ENCODE data around the gene NOD2. TPM values are rescaled to one million over a fixed set of nuclear protein-coding genes. Genes with fewer than 3 reads are reported as not detected.

Gene NOD2
- total and polyA plus RNA-seq, 2 donors: 0.66 to 1.9 TPM

- Histone ChIP-seq H3K4me3 (ENCODE audit: low read length in 2 of 2) (no peak overlapping the region), H3K36me3 (ENCODE audit: control insufficient read depth in 2 of 2, insufficient read depth in 2 of 2, low read length in 1 of 2) (no peaks in the 10 kb centered on the region), H3K4me1 (ENCODE audit: control insufficient read depth in 2 of 2, insufficient read depth in 2 of 2, low read length in 2 of 2) (peaks cover 0 to 33% of the 10 kb centered on the region in 2 donors), H3K27me3 (ENCODE audit: control insufficient read depth in 2 of 2, insufficient read depth in 1 of 2, low read length in 1 of 2) (peaks cover 2 to 19% of the 10 kb centered on the region in 2 donors), H3K9me3 (ENCODE audit: control insufficient read depth in 2 of 2, insufficient read depth in 1 of 2, low read length in 1 of 2) (no peaks in the 10 kb centered on the region), H3K27ac (ENCODE audit: low read depth in 1 of 2, low read length in 1 of 2) (no peak overlapping the region)
- WGBS: 80% methylated on average over 15 of the region's 15 CpGs
- DNase-seq (ENCODE audit: low read depth in 6 of 9, low spot score in 9 of 9): no peak
These were observed 3.4 kb downstream of the NOD2 start for GRCh38 chr16:50696575-50697420.

GRCh38 chr16:50697421-50697715 is 4.0 kb downstream of the NOD2 start:
- H3K27ac ChIP-seq (ENCODE audit: low read depth in 1 of 2, low read length in 1 of 2): no peak overlapping the region
- 98% methylated on average over 5 of the region's 5 CpGs for WGBS
- peaks cover 2 to 19% of the 10 kb centered on the region in 2 donors for H3K27me3 ChIP-seq (ENCODE audit: control insufficient read depth in 2 of 2, insufficient read depth in 1 of 2, low read length in 1 of 2)
- no peaks in the 10 kb centered on the region for H3K9me3 ChIP-seq (ENCODE audit: control insufficient read depth in 2 of 2, insufficient read depth in 1 of 2, low read length in 1 of 2)
- DNase-seq (ENCODE audit: low read depth in 6 of 9, low spot score in 9 of 9): no peak
- H3K4me3 ChIP-seq (ENCODE audit: low read length in 2 of 2): no peak overlapping the region
- H3K36me3 ChIP-seq (ENCODE audit: control insufficient read depth in 2 of 2, insufficient read depth in 2 of 2, low read length in 1 of 2): no peaks in the 10 kb centered on the region
- H3K4me1 ChIP-seq (ENCODE audit: control insufficient read depth in 2 of 2, insufficient read depth in 2 of 2, low read length in 2 of 2): peaks cover 0 to 33% of the 10 kb centered on the region in 2 donors

- WGBS: 75% methylated on average over 19 of the region's 19 CpGs
- Histone ChIP-seq H3K36me3 (ENCODE audit: control insufficient read depth in 2 of 2, insufficient read depth in 2 of 2, low read length in 1 of 2) (no peaks in the 10 kb centered on the region), H3K4me3 (ENCODE audit: low read length in 2 of 2) (no peak overlapping the region), H3K4me1 (ENCODE audit: control insufficient read depth in 2 of 2, insufficient read depth in 2 of 2, low read length in 2 of 2) (peaks cover 0 to 33% of the 10 kb centered on the region in 2 donors), H3K27me3 (ENCODE audit: control insufficient read depth in 2 of 2, insufficient read depth in 1 of 2, low read length in 1 of 2) (peaks cover 2 to 12% of the 10 kb centered on the region in 2 donors), H3K27ac (ENCODE audit: low read depth in 1 of 2, low read length in 1 of 2) (no peak overlapping the region), H3K9me3 (ENCODE audit: control insufficient read depth in 2 of 2, insufficient read depth in 1 of 2, low read length in 1 of 2) (no peaks in the 10 kb centered on the region)
- DNase-seq (ENCODE audit: low read depth in 6 of 9, low spot score in 9 of 9): peak in 1 of 9 donors; percentile 40
These were observed 4.7 kb downstream of the NOD2 start for GRCh38 chr16:50697881-50698767.

GRCh38 chr16:50699326-50700159 is 6.1 kb downstream of the NOD2 start:
- WGBS: 91% methylated on average over 19 of the region's 19 CpGs
- no peaks in the 10 kb centered on the region for H3K27me3 ChIP-seq (ENCODE audit: control insufficient read depth in 2 of 2, insufficient read depth in 1 of 2, low read length in 1 of 2)
- no peak overlapping the region for H3K27ac ChIP-seq (ENCODE audit: low read depth in 1 of 2, low read length in 1 of 2)
- peaks cover 3 to 7% of the 10 kb centered on the region in 2 donors for H3K9me3 ChIP-seq (ENCODE audit: control insufficient read depth in 2 of 2, insufficient read depth in 1 of 2, low read length in 1 of 2)
- DNase-seq (ENCODE audit: low read depth in 6 of 9, low spot score in 9 of 9): no peak
- no peaks in the 10 kb centered on the region for H3K36me3 ChIP-seq (ENCODE audit: control insufficient read depth in 2 of 2, insufficient read depth in 2 of 2, low read length in 1 of 2)
- peaks cover 0 to 24% of the 10 kb centered on the region in 2 donors for H3K4me1 ChIP-seq (ENCODE audit: control insufficient read depth in 2 of 2, insufficient read depth in 2 of 2, low read length in 2 of 2)
- no peak overlapping the region for H3K4me3 ChIP-seq (ENCODE audit: low read length in 2 of 2)

- Histone ChIP-seq H3K36me3 (ENCODE audit: control insufficient read depth in 2 of 2, insufficient read depth in 2 of 2, low read length in 1 of 2) (no peaks in the 10 kb centered on the region), H3K4me1 (ENCODE audit: control insufficient read depth in 2 of 2, insufficient read depth in 2 of 2, low read length in 2 of 2) (peaks cover 0 to 6% of the 10 kb centered on the region in 2 donors), H3K4me3 (ENCODE audit: low read length in 2 of 2) (no peak overlapping the region), H3K27ac (ENCODE audit: low read depth in 1 of 2, low read length in 1 of 2) (no peak overlapping the region), H3K9me3 (ENCODE audit: control insufficient read depth in 2 of 2, insufficient read depth in 1 of 2, low read length in 1 of 2) (peaks cover 3 to 7% of the 10 kb centered on the region in 2 donors), H3K27me3 (ENCODE audit: control insufficient read depth in 2 of 2, insufficient read depth in 1 of 2, low read length in 1 of 2) (no peaks in the 10 kb centered on the region)
- DNase-seq (ENCODE audit: low read depth in 6 of 9, low spot score in 9 of 9): no peak
- WGBS: 87% methylated on average over 3 of the region's 3 CpGs
These were observed 9.3 kb downstream of the NOD2 start for GRCh38 chr16:50702725-50703124.

GRCh38 chr16:50704245-50704644 is 10.8 kb downstream of the NOD2 start:
- Histone ChIP-seq H3K27ac (ENCODE audit: low read depth in 1 of 2, low read length in 1 of 2) (no peak overlapping the region), H3K9me3 (ENCODE audit: control insufficient read depth in 2 of 2, insufficient read depth in 1 of 2, low read length in 1 of 2) (peaks cover 3 to 7% of the 10 kb centered on the region in 2 donors), H3K4me1 (ENCODE audit: control insufficient read depth in 2 of 2, insufficient read depth in 2 of 2, low read length in 2 of 2) (peaks cover 0 to 1% of the 10 kb centered on the region in 2 donors), H3K36me3 (ENCODE audit: control insufficient read depth in 2 of 2, insufficient read depth in 2 of 2, low read length in 1 of 2) (no peaks in the 10 kb centered on the region), H3K27me3 (ENCODE audit: control insufficient read depth in 2 of 2, insufficient read depth in 1 of 2, low read length in 1 of 2) (no peaks in the 10 kb centered on the region), H3K4me3 (ENCODE audit: low read length in 2 of 2) (no peak overlapping the region)
- DNase-seq (ENCODE audit: low read depth in 6 of 9, low spot score in 9 of 9): no peak
- 98% methylated on average over 1 of the region's 1 CpG for WGBS

- 74% methylated on average over 5 of the region's 5 CpGs for WGBS
- H3K36me3 ChIP-seq (ENCODE audit: control insufficient read depth in 2 of 2, insufficient read depth in 2 of 2, low read length in 1 of 2): no peaks in the 10 kb centered on the region
- peaks cover 0 to 4% of the 10 kb centered on the region in 2 donors for H3K4me1 ChIP-seq (ENCODE audit: control insufficient read depth in 2 of 2, insufficient read depth in 2 of 2, low read length in 2 of 2)
- H3K4me3 ChIP-seq (ENCODE audit: low read length in 2 of 2): no peak overlapping the region
- no peak for DNase-seq (ENCODE audit: low read depth in 6 of 9, low spot score in 9 of 9)
- H3K27ac ChIP-seq (ENCODE audit: low read depth in 1 of 2, low read length in 1 of 2): no peak overlapping the region
- peaks cover 3 to 7% of the 10 kb centered on the region in 2 donors for H3K9me3 ChIP-seq (ENCODE audit: control insufficient read depth in 2 of 2, insufficient read depth in 1 of 2, low read length in 1 of 2)
- H3K27me3 ChIP-seq (ENCODE audit: control insufficient read depth in 2 of 2, insufficient read depth in 1 of 2, low read length in 1 of 2): no peaks in the 10 kb centered on the region
These were observed 12.2 kb downstream of the NOD2 start for GRCh38 chr16:50705436-50706110.

GRCh38 chr16:50706250-50706649 is 12.8 kb downstream of the NOD2 start:
- no peak for DNase-seq (ENCODE audit: low read depth in 6 of 9, low spot score in 9 of 9)
- H3K27me3 ChIP-seq (ENCODE audit: control insufficient read depth in 2 of 2, insufficient read depth in 1 of 2, low read length in 1 of 2): no peaks in the 10 kb centered on the region
- peaks cover 0 to 4% of the 10 kb centered on the region in 2 donors for H3K4me1 ChIP-seq (ENCODE audit: control insufficient read depth in 2 of 2, insufficient read depth in 2 of 2, low read length in 2 of 2)
- no peak overlapping the region for H3K4me3 ChIP-seq (ENCODE audit: low read length in 2 of 2)
- peaks cover 3 to 7% of the 10 kb centered on the region in 2 donors for H3K9me3 ChIP-seq (ENCODE audit: control insufficient read depth in 2 of 2, insufficient read depth in 1 of 2, low read length in 1 of 2)
- H3K36me3 ChIP-seq (ENCODE audit: control insufficient read depth in 2 of 2, insufficient read depth in 2 of 2, low read length in 1 of 2): no peaks in the 10 kb centered on the region
- H3K27ac ChIP-seq (ENCODE audit: low read depth in 1 of 2, low read length in 1 of 2): no peak overlapping the region
- WGBS: 79% methylated on average over 3 of the region's 3 CpGs

Data from thymus (tissue), 11 donors.